ENCODE data around the gene ZNF236.
"Not testable (repeated sequence)": the region's sequence is repeated elsewhere in the genome, so short reads cannot be mapped to it uniquely, and the experiment has no call there.

The ZNF236 gene

GRCh38 chr18:76914314-76914713 lies 92.0 kb downstream of the ZNF236 start:
- no peak for DNase-seq

GRCh38 chr18:76914796-76915195 lies 92.4 kb downstream of the ZNF236 start:
- DNase-seq = no peak

- no peak for DNase-seq
Observed at GRCh38 chr18:76915456-76915855, 93.1 kb downstream of the ZNF236 start.

DNA sequence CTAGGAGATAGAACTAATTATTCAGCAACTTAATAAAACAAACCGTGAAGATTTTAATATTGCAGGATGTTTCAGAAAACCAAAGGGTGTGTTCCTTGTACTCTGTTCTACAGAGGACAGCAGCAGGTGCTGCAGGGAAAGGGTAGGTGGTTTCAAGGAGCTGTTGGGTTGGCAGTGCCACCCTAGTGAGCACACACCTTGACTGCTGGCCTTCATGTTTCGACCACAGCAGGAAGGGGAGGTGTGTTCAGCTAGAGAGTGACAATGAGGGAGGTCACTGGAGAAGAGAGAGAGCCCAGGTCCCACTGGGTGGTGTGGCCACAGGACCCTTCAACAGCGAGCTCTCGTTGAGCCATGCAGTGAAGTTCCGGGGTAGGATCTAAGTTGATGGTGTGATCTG lies 98.6 kb downstream of the ZNF236 start:
- DNase-seq = no peak

GRCh38 chr18:76922107-76922506 lies 99.8 kb downstream of the ZNF236 start:
- DNase-seq = no peak

DNA sequence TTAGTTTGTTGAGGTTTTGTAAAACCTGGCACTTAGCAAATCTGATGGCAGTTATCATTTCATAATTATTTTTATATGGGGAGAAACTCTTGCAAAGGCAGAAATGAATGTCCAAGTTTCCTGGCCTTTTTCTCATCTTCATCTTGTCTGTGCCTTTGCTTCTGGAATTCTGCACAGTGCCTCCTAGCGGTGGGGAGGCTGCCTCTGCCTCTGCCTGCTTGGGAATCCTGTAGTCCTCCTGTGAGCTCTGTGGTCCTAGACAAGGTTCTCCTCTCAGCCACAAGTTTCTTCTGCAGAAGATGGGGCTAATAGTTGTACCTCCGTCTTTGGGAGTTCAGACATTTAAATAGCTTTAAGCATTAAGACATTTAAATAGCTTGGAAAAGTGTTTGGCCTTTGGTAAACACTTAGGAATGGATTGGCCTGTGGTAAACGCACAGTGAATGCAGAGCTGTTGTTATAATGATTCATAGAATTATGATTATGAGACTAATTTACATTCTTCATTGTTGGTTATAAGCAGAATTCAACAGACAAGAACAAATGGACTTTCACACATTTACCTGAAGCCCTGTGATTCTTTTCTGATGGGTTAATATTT lies 101.2 kb downstream of the ZNF236 start:
- no peak for DNase-seq

GRCh38 chr18:76925501-76925900 lies 103.1 kb downstream of the ZNF236 start:
- no peak for DNase-seq

DNA sequence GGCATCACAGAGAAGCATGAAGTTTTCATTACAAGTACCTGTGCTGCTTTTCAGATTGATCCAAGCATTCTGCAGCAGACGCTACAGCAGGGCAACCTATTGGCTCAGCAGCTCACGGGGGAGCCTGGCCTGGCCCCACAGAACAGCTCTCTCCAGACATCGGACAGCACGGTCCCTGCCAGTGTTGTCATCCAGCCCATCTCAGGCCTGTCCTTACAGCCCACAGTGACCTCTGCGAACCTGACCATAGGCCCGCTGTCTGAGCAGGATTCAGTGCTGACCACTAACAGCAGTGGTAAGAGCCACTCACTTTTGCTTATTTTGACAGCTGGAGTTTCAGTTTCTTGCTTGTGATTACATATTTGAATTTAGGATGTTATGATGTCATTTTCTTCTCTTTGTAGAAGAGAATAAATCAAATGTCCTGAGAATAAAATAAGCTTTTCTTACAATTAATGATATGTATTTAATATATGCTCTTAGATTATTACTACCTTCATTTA lies 104.9 kb downstream of the ZNF236 start:
- no peak for DNase-seq

- no peak for DNase-seq
Observed at GRCh38 chr18:76928179-76928868, 106.0 kb downstream of the ZNF236 start.

- no peak for DNase-seq
Observed at GRCh38 chr18:76931171-76931570, 108.8 kb downstream of the ZNF236 start.

- no peak for DNase-seq
Observed at GRCh38 chr18:76932026-76932819, 109.9 kb downstream of the ZNF236 start.

DNA sequence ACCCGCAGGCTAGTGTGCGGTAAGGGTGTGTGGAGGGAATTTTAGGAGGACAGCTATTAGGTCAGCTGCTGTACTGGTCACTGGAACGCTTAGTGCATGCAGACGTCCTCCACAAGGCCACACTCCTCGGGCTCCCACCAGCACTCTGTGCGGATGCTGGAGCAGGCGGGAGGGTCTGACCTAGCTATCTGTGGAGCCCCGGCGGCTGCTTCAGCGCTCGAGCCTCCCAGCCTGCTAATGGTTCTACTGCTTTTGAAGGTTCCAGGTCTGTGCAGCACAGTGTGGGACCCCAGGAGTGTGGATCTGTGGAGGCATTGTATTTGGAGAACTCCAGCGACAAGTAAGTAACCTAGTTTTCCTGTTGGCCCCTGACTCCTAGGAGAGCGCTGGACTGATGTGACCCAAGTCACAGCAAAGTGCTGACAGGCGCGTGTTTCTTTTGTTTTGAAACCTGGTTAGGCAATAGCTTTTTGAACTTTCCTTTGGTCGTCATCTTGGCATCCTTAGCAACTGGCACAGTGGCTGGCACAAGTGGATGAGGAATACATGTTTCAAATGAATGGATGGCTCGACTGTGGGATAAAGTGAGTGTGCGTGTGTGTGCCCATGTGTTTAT lies 113.5 kb downstream of the ZNF236 start:
- DNase-seq = no peak

GRCh38 chr18:76936877-76937276 lies 114.5 kb downstream of the ZNF236 start:
- DNase-seq = no peak

DNA sequence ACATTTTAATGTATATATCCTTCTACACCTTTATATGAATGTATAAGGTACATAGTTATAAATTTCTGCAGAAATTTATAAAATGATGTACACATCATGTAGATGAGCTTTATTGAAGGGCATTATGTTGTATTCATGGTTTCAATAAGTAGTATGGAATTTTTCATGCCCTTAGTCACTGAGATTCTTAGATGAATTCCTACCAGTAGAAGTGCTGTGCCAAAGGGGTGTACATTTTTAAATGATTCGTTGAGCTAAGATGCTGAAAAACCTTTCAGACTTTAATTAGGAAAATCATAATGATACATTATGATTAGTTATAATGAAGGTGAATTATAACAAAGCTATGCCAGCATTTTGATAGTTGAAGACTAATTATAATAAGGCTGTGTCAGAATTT lies 115.2 kb downstream of the ZNF236 start:
- no peak for DNase-seq

GRCh38 chr18:76938619-76939018 lies 116.3 kb downstream of the ZNF236 start:
- no peak for DNase-seq

DNA sequence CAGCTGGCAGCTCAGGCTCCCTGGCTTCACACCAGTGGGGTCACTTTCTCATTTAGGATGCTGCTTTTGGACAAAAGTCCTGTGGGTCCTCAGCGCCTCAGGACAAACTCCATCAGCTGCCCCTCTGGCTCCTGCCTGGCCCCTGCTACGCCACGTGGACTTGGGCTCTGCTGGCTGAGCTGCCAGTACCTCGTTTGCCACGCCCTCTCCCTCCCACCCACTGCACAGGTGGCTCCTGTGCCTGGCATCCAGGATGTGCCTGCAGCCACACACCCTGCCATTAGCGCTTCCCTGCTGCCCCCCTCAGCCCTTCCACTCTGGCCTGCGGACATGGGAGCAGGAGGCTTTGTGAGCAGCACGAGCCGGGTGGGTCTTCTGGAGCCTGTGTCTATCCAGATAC lies 118.9 kb downstream of the ZNF236 start:
- DNase-seq = no peak

DNA sequence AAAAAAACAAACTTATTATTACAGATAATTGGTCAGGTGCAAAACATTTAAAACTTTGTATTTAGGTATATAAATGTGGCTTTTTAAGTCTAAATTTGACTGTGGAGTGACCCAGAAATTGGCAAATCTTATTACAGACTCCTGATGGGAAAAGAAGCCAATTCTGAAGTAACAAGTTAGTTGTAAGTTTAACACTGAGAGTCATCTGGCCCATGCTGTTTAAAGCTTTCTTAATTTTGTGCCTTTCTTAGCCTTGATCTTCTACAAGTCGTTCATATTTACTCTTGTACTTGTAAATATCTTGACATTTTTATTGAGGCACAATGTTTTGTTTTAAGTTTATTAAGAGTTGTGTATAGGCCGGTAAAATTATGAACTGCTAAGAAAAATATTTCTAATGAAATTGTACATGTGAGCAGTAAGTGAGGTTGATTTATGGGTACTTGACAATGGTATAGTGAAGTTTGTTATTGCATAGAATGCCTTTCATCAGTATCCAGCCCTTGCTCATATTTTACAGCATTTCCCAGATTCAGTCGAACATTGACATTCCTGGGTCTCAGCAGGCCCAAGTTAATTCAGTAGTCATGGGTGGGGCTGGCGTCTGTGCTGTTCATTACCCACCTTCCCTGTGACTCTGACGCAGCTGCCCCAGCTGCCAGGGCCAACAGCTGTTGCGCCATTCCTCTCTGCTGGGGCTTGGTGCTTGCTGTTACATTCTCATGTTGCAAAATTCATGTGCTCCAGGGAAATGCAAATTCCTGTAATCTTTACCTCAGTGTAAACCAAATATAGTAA lies 121.4 kb downstream of the ZNF236 start:
- DNase-seq = no peak

DNA sequence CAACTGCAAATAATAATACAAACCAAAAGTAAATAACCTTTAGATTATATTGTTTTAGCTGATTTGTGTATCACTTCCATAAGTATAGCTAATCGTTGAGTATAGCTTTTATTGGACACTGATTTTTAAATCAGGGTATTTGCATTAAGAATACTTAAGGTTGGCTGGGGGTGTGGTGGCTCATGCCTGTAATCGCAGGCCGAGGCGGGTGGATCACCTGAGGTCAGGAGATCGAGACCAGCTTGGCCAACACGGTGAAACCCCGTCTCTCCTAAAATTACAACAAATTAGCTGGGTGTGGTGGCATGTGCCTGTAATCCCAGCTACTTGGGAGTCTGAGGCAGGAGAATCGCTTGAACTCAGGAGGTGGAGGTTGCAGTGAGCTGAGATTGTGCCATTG lies 122.0 kb downstream of the ZNF236 start:
- DNase-seq = not testable (repeated sequence)

DNA sequence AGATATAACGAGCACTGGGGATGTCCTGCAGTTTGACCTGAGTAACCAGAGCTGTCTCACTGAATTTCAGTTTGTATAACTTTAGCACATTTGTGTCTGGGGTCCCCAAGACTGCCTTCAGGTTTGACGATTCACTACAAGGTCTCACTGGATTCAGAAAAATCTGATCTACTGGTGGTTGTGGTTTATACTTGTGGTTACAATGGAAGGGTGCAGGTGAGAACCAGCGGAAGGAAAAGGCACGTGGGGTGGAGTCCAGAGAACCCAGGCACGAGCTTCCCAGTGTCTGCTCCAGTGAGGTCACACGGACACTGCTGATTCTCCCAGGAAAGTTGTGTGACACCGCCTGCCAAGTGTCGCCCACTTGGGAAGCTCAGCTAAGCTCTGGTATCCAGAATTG lies 126.0 kb downstream of the ZNF236 start:
- no peak for DNase-seq

- DNase-seq = no peak
Observed at GRCh38 chr18:76951456-76952247, 129.3 kb downstream of the ZNF236 start.

- no peak for DNase-seq
Observed at GRCh38 chr18:76952747-76953146, 130.4 kb downstream of the ZNF236 start.

GRCh38 chr18:76953156-76953555 lies 130.8 kb downstream of the ZNF236 start:
- DNase-seq = no peak

Data from activated gamma-delta T cell (primary cell).